ENCODE results near the gene FAM234B. TPM values are rescaled to one million over a fixed set of nuclear protein-coding genes. Genes with fewer than 3 reads are reported as not detected.

The FAM234B gene
- polyA plus RNA-seq, 1 donor (not counting 4 experiments of a cell fraction or from before 2014, with no cell fraction given) = 4.5 TPM

DNA sequence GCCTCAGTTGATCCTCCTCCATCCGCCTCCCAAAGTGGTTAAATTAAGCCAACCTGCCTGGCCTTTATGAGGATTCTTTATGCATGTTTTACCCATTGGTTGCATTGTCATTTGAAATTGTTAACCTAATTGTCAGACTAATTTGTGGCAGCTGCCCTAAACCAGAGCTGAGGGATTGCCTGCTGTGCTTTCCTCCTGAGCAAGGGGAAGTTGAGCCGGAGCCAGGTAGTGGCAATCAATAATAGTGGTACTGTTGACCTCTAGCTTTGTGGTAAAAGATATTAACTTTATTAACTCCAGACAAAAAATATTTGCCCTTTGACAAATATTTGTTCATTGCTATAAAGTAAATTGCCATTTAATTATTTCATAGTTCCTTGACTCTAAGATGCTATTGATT, 38.5 kb upstream of the FAM234B start:
- Histone ChIP-seq H4K20me1 (ENCODE audit: control insufficient read depth, extremely low read depth, insufficient read depth, low read length) (no peaks in the 10 kb centered on the region), H3K9me3 (ENCODE audit: control insufficient read depth, low read depth, low read length) (no peaks in the 10 kb centered on the region), H2AFZ (ENCODE audit: control insufficient read depth, low read length) (no peak overlapping the region), H3K36me3 (ENCODE audit: control insufficient read depth in 2 of 2, extremely low read depth in 1 of 2, insufficient read depth in 2 of 2, low read length in 2 of 2) (no peaks in the 10 kb centered on the region), H3K27ac (ENCODE audit: control insufficient read depth, insufficient read depth, low read length) (no peak overlapping the region), H3K4me2 (ENCODE audit: control insufficient read depth, extremely low read depth, insufficient read depth, low read depth, low read length) (no peak overlapping the region), H3K9ac (ENCODE audit: control insufficient read depth, extremely low read depth, insufficient read depth, low read length) (no peak overlapping the region), H3K9me1 (ENCODE audit: control insufficient read depth, extremely low read depth, insufficient read depth, low read length) (no peaks in the 10 kb centered on the region), H3K4me3 (ENCODE audit: control insufficient read depth in 2 of 3, extremely low read depth in 1 of 3, insufficient read depth in 2 of 3, low read depth in 1 of 3, low read length in 3 of 3) (no peak overlapping the region), H3K4me1 (ENCODE audit: control insufficient read depth, extremely low read depth, insufficient read depth, low read length) (no peaks in the 10 kb centered on the region), H3K79me2 (ENCODE audit: control insufficient read depth, insufficient read depth, low read length) (no peaks in the 10 kb centered on the region), H3K27me3 (ENCODE audit: control insufficient read depth, extremely low read depth, insufficient read depth, low read length) (no peaks in the 10 kb centered on the region)
- no peak for DNase-seq (ENCODE audit: low read depth, low spot score)
- TF ChIP-seq, protein P1, sequence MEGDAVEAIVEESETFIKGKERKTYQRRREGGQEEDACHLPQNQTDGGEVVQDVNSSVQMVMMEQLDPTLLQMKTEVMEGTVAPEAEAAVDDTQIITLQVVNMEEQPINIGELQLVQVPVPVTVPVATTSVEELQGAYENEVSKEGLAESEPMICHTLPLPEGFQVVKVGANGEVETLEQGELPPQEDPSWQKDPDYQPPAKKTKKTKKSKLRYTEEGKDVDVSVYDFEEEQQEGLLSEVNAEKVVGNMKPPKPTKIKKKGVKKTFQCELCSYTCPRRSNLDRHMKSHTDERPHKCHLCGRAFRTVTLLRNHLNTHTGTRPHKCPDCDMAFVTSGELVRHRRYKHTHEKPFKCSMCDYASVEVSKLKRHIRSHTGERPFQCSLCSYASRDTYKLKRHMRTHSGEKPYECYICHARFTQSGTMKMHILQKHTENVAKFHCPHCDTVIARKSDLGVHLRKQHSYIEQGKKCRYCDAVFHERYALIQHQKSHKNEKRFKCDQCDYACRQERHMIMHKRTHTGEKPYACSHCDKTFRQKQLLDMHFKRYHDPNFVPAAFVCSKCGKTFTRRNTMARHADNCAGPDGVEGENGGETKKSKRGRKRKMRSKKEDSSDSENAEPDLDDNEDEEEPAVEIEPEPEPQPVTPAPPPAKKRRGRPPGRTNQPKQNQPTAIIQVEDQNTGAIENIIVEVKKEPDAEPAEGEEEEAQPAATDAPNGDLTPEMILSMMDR (optimal IDR thresholded peaks at IDR 0.05 in 1 of 3, IDR thresholded peaks at IDR 0.05 in 1 of 3, conservative IDR thresholded peaks at IDR 0.05 in 1 of 3; ENCODE audit: extremely low read depth in 1 of 3, insufficient read depth in 2 of 3, low read length in 3 of 3) = no peak
- no peak for TF ChIP-seq EZH2 (IDR thresholded peaks at IDR 0.05; ENCODE audit: low read length)
- no peak for FAIRE-seq
- dilution Hi-C loops (cut with MboI; ENCODE audit: extremely low pct_ligation_motif_present, low sequenced_read_pairs) = no loop called here

DNA sequence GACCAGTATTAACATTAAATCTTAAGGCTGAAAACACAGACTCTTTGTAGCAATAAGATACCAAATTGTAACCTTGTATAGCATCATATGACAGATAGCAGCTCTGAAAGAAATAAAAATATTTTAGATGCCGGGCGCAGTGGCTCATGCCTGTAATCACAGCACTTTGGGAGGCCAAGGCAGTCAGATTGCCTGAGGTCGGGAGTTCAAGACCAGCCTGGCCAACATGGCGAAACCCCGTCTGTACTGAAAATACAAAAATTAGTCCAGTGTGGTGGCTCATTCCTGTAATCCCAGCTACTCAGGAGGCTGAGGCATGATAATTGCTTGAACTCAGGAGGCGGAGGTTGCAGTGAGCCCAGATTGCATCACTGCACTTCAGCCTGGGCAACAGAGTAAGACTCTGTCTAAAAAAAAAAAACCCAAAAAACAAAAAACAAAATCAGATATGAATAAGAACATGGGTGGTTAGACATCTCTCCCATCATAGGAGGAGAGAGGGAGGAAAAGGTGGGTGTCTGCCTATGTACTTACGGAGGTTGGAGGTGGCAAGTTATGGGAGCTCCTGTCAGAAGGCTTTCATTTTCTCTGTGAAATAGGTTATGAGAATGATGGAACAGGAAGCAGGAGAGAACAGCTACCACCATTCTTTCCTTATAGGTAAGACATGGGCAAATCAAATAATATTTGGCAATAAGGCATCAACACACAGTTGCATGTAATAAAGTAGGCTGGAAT, 36.5 kb upstream of the FAM234B start:
- Histone ChIP-seq H3K27me3 (ENCODE audit: control insufficient read depth, extremely low read depth, insufficient read depth, low read length) (no peaks in the 10 kb centered on the region), H3K79me2 (ENCODE audit: control insufficient read depth, insufficient read depth, low read length) (no peaks in the 10 kb centered on the region), H3K9me3 (ENCODE audit: control insufficient read depth, low read depth, low read length) (no peaks in the 10 kb centered on the region), H3K4me1 (ENCODE audit: control insufficient read depth, extremely low read depth, insufficient read depth, low read length) (no peaks in the 10 kb centered on the region), H3K4me3 (ENCODE audit: control insufficient read depth in 2 of 3, extremely low read depth in 1 of 3, insufficient read depth in 2 of 3, low read depth in 1 of 3, low read length in 3 of 3) (no peak overlapping the region), H3K4me2 (ENCODE audit: control insufficient read depth, extremely low read depth, insufficient read depth, low read depth, low read length) (no peak overlapping the region), H3K36me3 (ENCODE audit: control insufficient read depth in 2 of 2, extremely low read depth in 1 of 2, insufficient read depth in 2 of 2, low read length in 2 of 2) (no peaks in the 10 kb centered on the region), H3K9me1 (ENCODE audit: control insufficient read depth, extremely low read depth, insufficient read depth, low read length) (no peaks in the 10 kb centered on the region), H3K9ac (ENCODE audit: control insufficient read depth, extremely low read depth, insufficient read depth, low read length) (no peak overlapping the region), H3K27ac (ENCODE audit: control insufficient read depth, insufficient read depth, low read length) (no peak overlapping the region), H2AFZ (ENCODE audit: control insufficient read depth, low read length) (no peak overlapping the region), H4K20me1 (ENCODE audit: control insufficient read depth, extremely low read depth, insufficient read depth, low read length) (no peaks in the 10 kb centered on the region)
- TF ChIP-seq, protein P1 (optimal IDR thresholded peaks at IDR 0.05 in 1 of 3, IDR thresholded peaks at IDR 0.05 in 1 of 3, conservative IDR thresholded peaks at IDR 0.05 in 1 of 3; ENCODE audit: extremely low read depth in 1 of 3, insufficient read depth in 2 of 3, low read length in 3 of 3) = no peak
- no peak for TF ChIP-seq EZH2 (IDR thresholded peaks at IDR 0.05; ENCODE audit: low read length)
- dilution Hi-C loops (cut with MboI; ENCODE audit: extremely low pct_ligation_motif_present, low sequenced_read_pairs) = no loop called here
- FAIRE-seq = no peak
- DNase-seq (ENCODE audit: low read depth, low spot score) = no peak
